NT2/D1 (cell line): ENCODE measurements around the gene TENT5A.

Source experiments
- SUZ12 ChIP-seq: IDR thresholded peaks from 2 replicates; pipeline ENCODE4 v1.6.1; 2011; ENCODE audit not compliant: insufficient read length, insufficient read depth; ENCODE audit errors: extremely low read depth
- YY1 ChIP-seq: IDR thresholded peaks from 2 replicates; pipeline ENCODE4 v1.6.1; 2011; ENCODE audit not compliant: insufficient read length, insufficient read depth
- ZNF274 ChIP-seq: IDR thresholded peaks from 2 replicates; pipeline ENCODE4 v1.6.1; 2011; ENCODE audit warnings: mild to moderate bottlenecking, low read depth, low read length

GRCh38 chr6:81767163-81767891, 14.8 kb upstream of the TENT5A start:
- TF ChIP-seq ZNF274 (no peak), SUZ12 (no peak), YY1 (no peak)
